Right atrium auricular region (tissue), 2 donors: ENCODE results near the gene TDRD7. TPM values are rescaled to one million over a fixed set of nuclear protein-coding genes. Genes with fewer than 3 reads are reported as not detected.

Experiments
- DNase-seq: peaks from one replicate; pipeline ENCODE4 v3.0.0-alpha.2; 2019; ENCODE audit warnings: low spot score
- H3K27ac ChIP-seq, 2 donors: fragments of 200-600 bp; sonication (generic); 1 replicate in 1 of 2; 2 replicates in 1 of 2; pipeline ENCODE4 v1.5.1; 2016 to 2019
- H3K27me3 ChIP-seq, 2 donors: fragments of 200-600 bp; sonication (generic); one replicate each; pipeline versions ENCODE4 v1.5.1 to v1.6.0; 2017 to 2019
- H3K36me3 ChIP-seq: fragments of 200-600 bp; sonication (generic); one replicate; pipeline ENCODE4 v1.5.1; 2016
- H3K4me1 ChIP-seq, 2 donors: fragments of 200-600 bp; sonication (generic); one replicate each; pipeline versions ENCODE4 v1.5.1 to v1.6.0; 2017 to 2019
- H3K4me3 ChIP-seq, 2 donors: fragments of 200-600 bp; sonication (generic); 1 replicate in 1 of 2; 2 replicates in 1 of 2; pipeline ENCODE4 v1.5.1; 2017 to 2019; ENCODE audit warnings: mild to moderate bottlenecking in 1 of 2, moderate library complexity in 1 of 2
- H3K9me3 ChIP-seq, 2 donors: fragments of 200-600 bp; sonication (generic); one replicate each; pipeline ENCODE4 v1.5.1; 2019
- CTCF ChIP-seq, 2 donors: fragments of 200-600 bp; sonication (generic); IDR thresholded peaks; one replicate each; pipeline ENCODE4 v1.5.1; 2019; ENCODE audit warnings: antibody characterized with exemption in 2 of 2
- total RNA-seq, 2 donors: library from RNA; depleted of rRNA; stranded (reverse); fragments of >200 nt; gene quantifications; one replicate each; pipeline ENCODE4 v1.1.0, GENCODE V29; 2016

Gene TDRD7
- total RNA-seq, 2 donors from 2014 or later, result 6.5 to 7.2 TPM

DNA sequence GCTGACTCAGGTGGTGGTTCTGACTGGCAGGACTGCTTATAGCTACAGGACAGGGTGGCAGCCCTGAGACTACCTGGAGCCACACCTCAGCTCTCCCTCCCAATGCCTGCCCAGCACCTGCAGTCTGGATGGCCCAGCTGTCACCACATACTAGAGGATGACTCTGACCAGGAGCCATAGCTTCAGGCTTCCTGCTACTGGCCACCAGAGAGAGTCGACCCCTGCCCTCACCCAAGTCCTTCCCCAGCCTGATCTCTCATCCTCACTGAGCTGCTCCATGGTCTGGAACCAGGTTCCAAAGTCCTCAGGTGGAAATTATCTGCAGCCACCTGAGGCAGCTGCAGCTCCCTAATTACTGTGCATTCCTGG is 25.6 kb upstream of the TDRD7 start:
- no peaks in the 10 kb centered on the region for H3K9me3 ChIP-seq
- DNase-seq, result no peak
- no peaks in the 10 kb centered on the region for H3K27me3 ChIP-seq
- H3K4me3 ChIP-seq, result no peak overlapping the region
- no peak for TF ChIP-seq CTCF (IDR thresholded peaks at IDR 0.05)
- no peak overlapping the region for H3K27ac ChIP-seq
- H3K4me1 ChIP-seq, result peaks cover 0 to 8% of the 10 kb centered on the region in 2 donors
- H3K36me3 ChIP-seq, result no peaks in the 10 kb centered on the region

- Histone ChIP-seq H3K9me3 (no peaks in the 10 kb centered on the region), H3K27me3 (no peaks in the 10 kb centered on the region), H3K4me1 (peaks cover 0 to 8% of the 10 kb centered on the region in 2 donors), H3K4me3 (no peak overlapping the region), H3K36me3 (no peaks in the 10 kb centered on the region), H3K27ac (no peak overlapping the region)
- DNase-seq, result peak; percentile 68
- TF ChIP-seq CTCF (IDR thresholded peaks at IDR 0.05), result peak; percentile 89
These were observed 25.0 kb upstream of the TDRD7 start for GRCh38 chr9:97386733-97387503.

DNA sequence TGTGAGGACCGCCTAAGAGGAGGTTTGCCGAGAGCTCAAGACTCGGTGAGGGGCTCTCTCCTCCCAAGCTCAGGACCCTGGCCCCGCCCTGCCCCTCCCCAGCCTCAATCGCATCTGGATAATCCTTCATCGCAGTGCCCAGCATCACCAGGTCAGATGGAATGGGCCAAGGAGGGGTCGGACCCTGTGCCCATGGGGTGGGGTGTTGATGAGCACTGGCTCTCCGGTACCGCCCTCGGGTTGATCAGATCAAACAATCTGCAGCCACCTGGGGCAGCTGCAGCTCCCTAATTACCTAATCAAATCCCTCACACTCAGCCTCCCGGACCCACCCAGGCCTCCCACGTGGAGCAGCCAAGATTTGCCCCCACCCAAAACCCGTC is 24.4 kb upstream of the TDRD7 start:
- Histone ChIP-seq H3K36me3 (no peaks in the 10 kb centered on the region), H3K27me3 (no peaks in the 10 kb centered on the region), H3K9me3 (no peaks in the 10 kb centered on the region), H3K4me3 (no peak overlapping the region), H3K27ac (no peak overlapping the region), H3K4me1 (peaks cover 0 to 8% of the 10 kb centered on the region in 2 donors)
- no peak for DNase-seq
- no peak for TF ChIP-seq CTCF (IDR thresholded peaks at IDR 0.05)

DNA sequence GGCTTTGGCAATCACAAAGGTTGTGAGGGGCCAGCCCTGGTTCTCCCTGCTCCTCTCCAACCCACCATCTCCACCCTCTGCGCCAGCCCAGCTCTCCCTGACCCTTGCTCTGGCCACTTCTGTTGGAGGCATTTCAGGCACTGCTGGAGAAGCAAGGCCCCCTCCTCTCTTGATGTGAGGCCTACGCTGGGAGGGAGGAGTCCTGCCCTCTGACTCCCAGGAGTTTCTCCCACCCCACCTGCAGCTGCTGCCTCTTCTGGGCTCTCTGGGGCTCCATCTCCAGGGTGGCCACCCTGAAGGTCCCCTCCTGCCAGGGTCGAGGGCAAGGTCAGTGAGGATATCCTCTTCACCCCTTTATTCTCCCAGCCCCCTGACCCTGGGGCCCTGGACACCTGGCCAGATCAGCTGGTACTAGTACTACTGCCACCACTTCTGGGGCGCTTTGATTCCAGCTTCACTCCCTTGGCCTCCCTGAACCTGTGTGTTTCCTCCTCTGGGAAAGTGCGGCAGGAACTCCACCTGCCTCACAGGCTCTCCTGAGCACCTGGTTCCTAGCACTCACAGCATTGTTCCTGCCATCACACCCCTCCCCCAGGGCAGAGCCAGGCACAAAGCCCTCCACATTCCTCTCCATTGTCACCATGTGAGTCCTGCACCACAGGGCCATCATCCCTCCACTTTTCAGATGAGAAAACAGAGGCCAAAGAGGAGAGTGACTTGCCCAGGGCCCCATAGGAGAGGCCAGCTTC is 23.8 kb upstream of the TDRD7 start:
- Histone ChIP-seq H3K4me1 (peaks cover 0 to 8% of the 10 kb centered on the region in 2 donors), H3K9me3 (no peaks in the 10 kb centered on the region), H3K27me3 (no peaks in the 10 kb centered on the region), H3K4me3 (no peak overlapping the region), H3K27ac (no peak overlapping the region), H3K36me3 (no peaks in the 10 kb centered on the region)
- no peak for TF ChIP-seq CTCF (IDR thresholded peaks at IDR 0.05)
- DNase-seq, result no peak

DNA sequence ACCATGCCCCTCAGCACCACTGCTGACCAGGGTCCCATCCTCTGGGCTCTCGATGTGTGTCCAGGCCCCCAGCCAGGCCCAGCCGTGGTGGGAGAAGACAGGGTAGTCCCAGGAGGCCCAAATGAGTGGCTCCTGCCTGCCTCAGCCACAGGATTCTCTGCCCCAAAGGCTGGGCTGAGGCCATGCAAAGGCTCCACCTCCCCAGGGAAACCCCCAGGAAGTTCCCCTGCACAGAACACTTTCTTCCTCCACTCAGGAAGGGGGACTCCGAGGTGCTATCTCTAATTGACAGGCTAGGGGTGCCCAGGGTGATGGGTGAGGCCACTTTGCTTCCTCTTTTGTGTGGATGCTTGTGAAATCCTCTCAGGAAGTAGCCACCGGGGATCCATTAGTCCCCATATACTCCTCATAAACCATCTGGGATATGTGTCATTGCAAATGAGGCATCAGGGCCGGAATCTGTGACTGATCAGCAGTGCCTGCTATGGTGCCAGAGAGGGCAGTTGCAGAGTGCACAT is 23.1 kb upstream of the TDRD7 start:
- Histone ChIP-seq H3K9me3 (no peaks in the 10 kb centered on the region), H3K27me3 (no peaks in the 10 kb centered on the region), H3K36me3 (no peaks in the 10 kb centered on the region), H3K4me1 (peaks cover 0 to 8% of the 10 kb centered on the region in 2 donors), H3K4me3 (no peak overlapping the region), H3K27ac (no peak overlapping the region)
- TF ChIP-seq CTCF (IDR thresholded peaks at IDR 0.05), result no peak
- no peak for DNase-seq
